ENCODE measurements around the gene CLSTN1. TPM values are rescaled to one million over a fixed set of nuclear protein-coding genes. Genes with fewer than 3 reads are reported as not detected.

CLSTN1 gene
- total and polyA plus RNA-seq, 7 donors, result 7.3 to 48.7 (median 19.7) TPM

DNA sequence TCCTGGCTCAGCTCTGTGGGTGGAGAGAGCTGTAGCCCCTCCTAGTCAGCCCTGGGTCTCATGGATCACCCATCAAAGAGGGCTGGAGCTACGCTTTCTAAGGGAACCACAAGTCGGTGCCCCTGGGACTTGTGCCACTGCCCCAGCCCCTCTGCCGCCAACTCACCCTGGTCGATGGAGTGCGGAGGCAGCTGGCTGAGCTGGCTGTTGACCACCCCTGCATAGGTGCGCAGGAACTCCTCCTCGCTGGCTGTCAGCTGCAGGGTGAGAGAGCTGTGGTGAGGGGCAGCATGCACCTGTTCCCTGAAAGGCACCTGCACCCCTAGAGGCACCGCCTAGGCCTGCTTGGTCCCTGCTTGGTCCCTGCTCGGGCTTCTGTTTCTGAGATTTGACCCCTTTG is 47.3 kb upstream of the CLSTN1 start:
- no peaks in the 10 kb centered on the region for H3K27me3 ChIP-seq (ENCODE audit: insufficient read depth in 3 of 3, low read length in 2 of 3)
- WGBS, 3 donors, result 90 to 93% (median 93%) methylated on average over 9 of the region's 9 CpGs
- no peaks in the 10 kb centered on the region for H3K9me3 ChIP-seq
- H3K27ac ChIP-seq, result no peak overlapping the region
- H3K4me1 ChIP-seq, result peaks cover 28% of the 10 kb centered on the region
- intact Hi-C loops (cut with DNase I), result loop anchor here (5.0 to 10.0 kb wide), 3 partner anchors 36 to 74 kb away; partner anchors contain the start of genes LZIC (in 2 of the 2) and NMNAT1 (in 2 of the 2)
- ATAC-seq, result no peak
- peak in 1 of 2 donors; percentile 39 for DNase-seq
- TF ChIP-seq, protein P1, sequence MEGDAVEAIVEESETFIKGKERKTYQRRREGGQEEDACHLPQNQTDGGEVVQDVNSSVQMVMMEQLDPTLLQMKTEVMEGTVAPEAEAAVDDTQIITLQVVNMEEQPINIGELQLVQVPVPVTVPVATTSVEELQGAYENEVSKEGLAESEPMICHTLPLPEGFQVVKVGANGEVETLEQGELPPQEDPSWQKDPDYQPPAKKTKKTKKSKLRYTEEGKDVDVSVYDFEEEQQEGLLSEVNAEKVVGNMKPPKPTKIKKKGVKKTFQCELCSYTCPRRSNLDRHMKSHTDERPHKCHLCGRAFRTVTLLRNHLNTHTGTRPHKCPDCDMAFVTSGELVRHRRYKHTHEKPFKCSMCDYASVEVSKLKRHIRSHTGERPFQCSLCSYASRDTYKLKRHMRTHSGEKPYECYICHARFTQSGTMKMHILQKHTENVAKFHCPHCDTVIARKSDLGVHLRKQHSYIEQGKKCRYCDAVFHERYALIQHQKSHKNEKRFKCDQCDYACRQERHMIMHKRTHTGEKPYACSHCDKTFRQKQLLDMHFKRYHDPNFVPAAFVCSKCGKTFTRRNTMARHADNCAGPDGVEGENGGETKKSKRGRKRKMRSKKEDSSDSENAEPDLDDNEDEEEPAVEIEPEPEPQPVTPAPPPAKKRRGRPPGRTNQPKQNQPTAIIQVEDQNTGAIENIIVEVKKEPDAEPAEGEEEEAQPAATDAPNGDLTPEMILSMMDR (IDR thresholded peaks at IDR 0.05), result no peak
- peaks cover 0 to 38% of the 10 kb centered on the region in 2 donors for H3K36me3 ChIP-seq (ENCODE audit: insufficient read depth in 1 of 2, low read depth in 1 of 2)
- no peak overlapping the region for H3K4me3 ChIP-seq

DNA sequence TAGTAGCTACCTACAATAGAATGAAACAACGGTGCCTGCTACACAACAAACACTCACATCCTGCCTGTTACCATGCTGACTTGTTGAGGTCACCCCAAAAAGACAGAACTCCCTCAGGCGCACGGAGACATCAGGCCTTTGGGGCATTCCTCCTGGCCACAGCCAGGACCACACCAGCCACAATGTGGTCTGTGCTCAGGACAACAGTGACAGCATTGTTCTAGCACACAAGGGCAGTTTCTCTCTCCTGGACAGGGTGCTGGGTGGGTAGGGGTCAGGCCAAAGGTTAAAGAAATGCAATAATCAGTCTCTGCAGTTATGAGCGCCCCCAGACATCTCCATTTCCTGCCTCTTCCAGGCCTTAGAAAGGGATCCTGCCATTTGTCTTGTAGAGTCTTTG is 46.8 kb upstream of the CLSTN1 start:
- intact Hi-C loops (cut with DNase I), result loop anchor here (5.0 to 10.0 kb wide), 3 partner anchors 37 to 74 kb away; partner anchors contain the start of genes LZIC (in 2 of the 2) and NMNAT1 (in 2 of the 2)
- no peak for ATAC-seq
- Histone ChIP-seq H3K4me3 (no peak overlapping the region), H3K27me3 (ENCODE audit: insufficient read depth in 3 of 3, low read length in 2 of 3) (no peaks in the 10 kb centered on the region), H3K9me3 (no peaks in the 10 kb centered on the region), H3K27ac (no peak overlapping the region), H3K4me1 (peaks cover 28% of the 10 kb centered on the region), H3K36me3 (ENCODE audit: insufficient read depth in 1 of 2, low read depth in 1 of 2) (peaks cover 0 to 38% of the 10 kb centered on the region in 2 donors)
- WGBS, 3 donors, result 89 to 92% (median 90%) methylated on average over 4 of the region's 4 CpGs
- DNase-seq, result peak in 1 of 2 donors; percentile 18
- TF ChIP-seq, protein P1 (IDR thresholded peaks at IDR 0.05), result no peak

- peaks cover 0 to 38% of the 10 kb centered on the region in 2 donors for H3K36me3 ChIP-seq (ENCODE audit: insufficient read depth in 1 of 2, low read depth in 1 of 2)
Observed at GRCh38 chr1:9869831-9870251, 46.1 kb upstream of the CLSTN1 start.

DNA sequence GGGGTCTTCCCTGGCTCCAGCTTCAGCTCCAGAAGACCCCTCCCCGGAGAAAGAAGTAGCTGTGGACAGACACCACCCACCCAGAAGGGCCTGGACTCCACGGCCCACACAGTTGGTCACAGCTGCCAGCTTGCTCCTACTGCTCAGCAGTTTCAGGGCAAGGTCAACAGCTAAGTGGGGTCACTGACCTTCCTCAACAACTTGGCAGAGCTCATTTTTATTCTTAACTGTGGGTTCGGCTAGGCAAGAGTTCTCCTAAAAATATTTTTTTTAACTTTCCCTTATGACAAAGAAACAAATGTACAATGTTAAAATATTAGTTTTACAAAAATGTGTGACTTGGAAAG is 44.5 kb upstream of the CLSTN1 start:
- Histone ChIP-seq H3K27me3 (ENCODE audit: insufficient read depth in 3 of 3, low read length in 2 of 3) (no peaks in the 10 kb centered on the region), H3K27ac (no peak overlapping the region), H3K4me1 (peaks cover 24% of the 10 kb centered on the region), H3K9me3 (no peaks in the 10 kb centered on the region), H3K4me3 (no peak overlapping the region), H3K36me3 (ENCODE audit: insufficient read depth in 1 of 2, low read depth in 1 of 2) (peaks cover 0 to 38% of the 10 kb centered on the region in 2 donors)
- TF ChIP-seq, protein P1 (IDR thresholded peaks at IDR 0.05), result no peak
- DNase-seq (no peak), ATAC-seq (no peak)
- intact Hi-C loops (cut with DNase I), result loop anchor here (5.0 to 10.0 kb wide), 4 partner anchors 46 to 241 kb away; partner anchors contain the start of gene CLSTN1 (in 1 of the 2)
- 51 to 65% (median 62%) methylated on average over 3 of the region's 3 CpGs for WGBS, 3 donors

More at GRCh38 chr1:9869831-9870251, 46.1 kb upstream of the CLSTN1 start:
- Histone ChIP-seq H3K4me3 (no peak overlapping the region), H3K9me3 (no peaks in the 10 kb centered on the region), H3K27ac (no peak overlapping the region), H3K27me3 (ENCODE audit: insufficient read depth in 3 of 3, low read length in 2 of 3) (no peaks in the 10 kb centered on the region), H3K4me1 (peaks cover 23% of the 10 kb centered on the region)
- TF ChIP-seq, protein P1 (IDR thresholded peaks at IDR 0.05), result no peak
- DNase-seq (peak in 1 of 2 donors; percentile 24), ATAC-seq (no peak)
- intact Hi-C loops (cut with DNase I), result loop anchor here (5.0 to 10.0 kb wide), 7 partner anchors 37 to 243 kb away; partner anchors contain the start of genes LZIC (in 2 of the 2), NMNAT1 (in 2 of the 2) and CLSTN1 (in 1 of the 2)
- WGBS, 3 donors, result 75 to 95% (median 95%) methylated on average over 13 of the region's 13 CpGs

Data from psoas muscle (tissue), 8 donors.